ENCODE results near the gene ARHGAP30. TPM values are rescaled to one million over a fixed set of nuclear protein-coding genes. Genes with fewer than 3 reads are reported as not detected.
"Not testable (repeated sequence)": the region's sequence is repeated elsewhere in the genome, so short reads cannot be mapped to it uniquely, and the experiment has no call there.

Gene ARHGAP30
- total RNA-seq, 2 experiments from 2014 or later = 125 to 165 TPM

DNA sequence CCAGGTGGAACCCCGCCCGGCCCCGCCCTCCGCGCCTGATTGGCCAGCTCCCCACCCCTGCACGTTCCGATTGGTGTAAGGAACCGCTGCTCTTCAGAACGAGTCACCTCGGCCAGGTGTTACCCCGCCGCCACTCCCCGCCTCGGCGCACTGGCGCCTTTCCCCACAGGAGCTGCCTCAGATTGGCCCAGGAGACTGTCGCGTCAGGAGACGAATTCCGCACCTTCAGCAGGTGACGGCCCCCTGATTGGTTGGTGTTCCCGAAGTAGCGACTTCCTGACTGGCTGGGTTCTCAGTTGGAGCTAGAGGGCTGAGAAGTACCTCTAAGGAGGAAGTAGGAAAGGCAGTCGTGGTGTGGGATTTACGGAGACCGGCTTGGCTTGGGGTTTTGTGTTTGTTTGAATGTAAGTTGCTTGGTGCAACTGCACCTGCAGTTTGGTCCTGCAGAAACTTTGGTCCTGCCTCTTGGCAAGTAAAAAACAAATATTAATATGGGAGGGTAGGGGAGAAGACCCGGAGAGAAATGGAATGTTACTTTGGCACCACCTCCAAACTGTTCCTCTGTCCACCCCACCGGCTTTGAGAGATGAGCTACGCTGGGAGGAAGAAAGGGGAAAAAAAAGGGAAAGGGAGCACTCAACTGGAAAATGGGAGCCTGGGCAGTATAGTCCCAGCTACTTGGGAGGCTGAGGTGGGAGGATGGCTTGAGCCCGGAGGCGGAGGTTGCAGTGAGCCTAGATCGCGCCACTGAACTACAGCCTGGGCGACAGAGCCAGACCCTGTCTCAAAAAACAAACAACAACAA is 48.3 kb downstream of the ARHGAP30 start:
- H3K27me3 Mint-ChIP-seq = no peaks in the 10 kb centered on the region
- ChIA-PET CTCF (interaction anchor here (0.5 to 2.6 kb wide), 18 partner anchors 8 to 520 kb away, joined by 3 to 11 read pairs (median 4); partner anchors contain the start of genes ARHGAP30, TSTD1 and USF1), POLR2A (interaction anchor here (1.0 to 1.9 kb wide), 6 partner anchors 17 to 225 kb away, joined by 3 to 8 read pairs (median 4); partner anchors contain the start of genes ARHGAP30, DEDD, LY9 and USF1)
- H3K36me3 Mint-ChIP-seq (ENCODE audit: low read depth) = no peaks in the 10 kb centered on the region
- intact Hi-C loops (cut with DNase I, micrococcal nuclease) = loop anchor here (1.0 to 2.0 kb wide), 5 partner anchors 17 to 379 kb away; partner anchors contain the start of genes TSTD1 (in 1 of the 2) and USF1 (in 1 of the 2)
- H3K9me3 Mint-ChIP-seq (ENCODE audit: low read depth) = no peaks in the 10 kb centered on the region
- H3K4me3 Mint-ChIP-seq = peak overlapping the region; percentile 87
- peaks cover 33% of the 10 kb centered on the region for H3K4me1 Mint-ChIP-seq
- ATAC-seq (peak; percentile 92), DNase-seq (peak; percentile 94)
- H3K27ac Mint-ChIP-seq = peak overlapping the region; percentile 86

DNA sequence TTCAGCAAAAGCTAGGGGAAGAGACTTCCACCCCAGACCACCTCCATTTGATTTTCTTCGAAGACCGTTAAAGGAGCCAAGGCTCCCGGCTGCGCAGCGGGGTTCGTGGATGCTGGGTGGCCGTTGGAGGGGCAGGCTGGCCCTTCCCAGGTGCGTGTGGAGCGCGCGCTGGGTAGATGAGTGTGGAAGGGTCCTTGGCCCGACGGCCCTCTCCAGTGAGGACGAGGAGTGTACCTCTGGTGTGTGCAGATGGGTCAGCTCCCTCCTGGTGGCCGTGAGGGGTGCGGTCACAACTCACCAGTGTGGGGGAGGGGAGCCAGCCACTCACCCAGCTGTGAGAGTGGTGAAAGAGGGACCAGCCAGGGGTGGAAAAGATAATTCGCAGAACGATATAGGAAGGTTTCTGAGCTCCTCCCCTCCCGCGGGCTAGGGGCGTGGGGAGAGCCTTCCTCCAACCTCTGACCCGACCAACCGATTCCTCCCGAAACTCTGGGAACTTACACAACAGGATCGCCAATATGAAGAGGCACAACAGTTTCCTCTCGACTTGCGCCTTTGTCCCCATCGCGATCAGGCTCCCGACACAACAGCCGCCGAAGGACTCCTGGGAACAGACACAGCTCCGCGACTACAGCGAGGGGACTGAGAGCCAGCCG is 49.1 kb downstream of the ARHGAP30 start, which contains the start of gene F11R:
Gene F11R, minus strand, starts transcription at position 644 of the 656 bp plus-strand sequence. Its CDS starts 79 bp downstream, at position 565.
- no peaks in the 10 kb centered on the region for H3K36me3 Mint-ChIP-seq (ENCODE audit: low read depth)
- no peaks in the 10 kb centered on the region for H3K27me3 Mint-ChIP-seq
- peaks cover 33% of the 10 kb centered on the region for H3K4me1 Mint-ChIP-seq
- peak within 1 kb of the TSS; percentile 86 for H3K27ac Mint-ChIP-seq
- CTCF ChIA-PET = interaction anchor here (0.5 to 2.6 kb wide), 16 partner anchors 7 to 216 kb away, joined by 3 to 11 read pairs (median 5); partner anchors contain the start of genes ARHGAP30, TSTD1 and USF1
- ATAC-seq (peak; percentile 48), DNase-seq (peak; percentile 56)
- H3K9me3 Mint-ChIP-seq (ENCODE audit: low read depth) = no peaks in the 10 kb centered on the region
- intact Hi-C loops (cut with DNase I, micrococcal nuclease) = loop anchor here (1.0 to 2.0 kb wide), 5 partner anchors 18 to 378 kb away; partner anchors contain the start of genes TSTD1 (in 1 of the 2) and USF1 (in 1 of the 2)
- POLR2A ChIA-PET = interaction anchor here (1.0 to 1.9 kb wide), 6 partner anchors 17 to 225 kb away, joined by 3 to 8 read pairs (median 4); partner anchors contain the start of genes ARHGAP30, DEDD, LY9 and USF1
- H3K4me3 Mint-ChIP-seq = peak within 1 kb of the TSS; percentile 87

DNA sequence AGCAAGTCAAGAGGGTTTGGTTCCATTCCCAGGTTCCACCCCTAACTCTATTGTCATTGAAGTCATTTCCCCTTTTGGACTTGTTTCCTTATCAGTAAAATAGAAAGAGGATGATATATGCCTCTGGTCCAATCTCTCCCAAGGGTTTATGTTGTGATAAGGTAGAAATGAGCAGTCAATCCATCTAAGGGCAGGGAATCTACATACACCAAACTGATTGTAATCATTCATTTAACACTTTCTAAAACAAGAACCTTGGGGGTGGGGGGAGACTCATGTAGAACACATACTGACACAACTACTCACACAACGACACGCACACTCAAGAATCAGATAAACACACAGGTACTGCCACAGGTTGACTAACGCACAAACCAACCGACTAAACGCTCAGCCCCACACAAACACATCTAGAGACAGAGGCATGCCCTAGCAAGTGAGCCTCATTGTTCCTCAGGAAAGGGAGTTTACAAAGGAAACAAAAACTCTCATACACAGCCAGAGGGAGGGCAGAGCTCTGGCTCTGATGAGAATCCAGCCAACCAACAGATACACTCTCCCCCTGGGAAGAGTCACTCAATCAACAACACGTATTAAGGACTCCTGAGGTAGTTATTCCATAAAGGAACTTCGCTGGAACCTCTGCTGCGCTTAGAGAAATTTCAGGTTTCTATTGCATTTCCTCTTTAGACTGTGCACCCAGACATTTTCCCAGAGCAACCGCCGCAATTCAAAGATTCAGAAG is 49.8 kb downstream of the ARHGAP30 start:
- H3K27me3 Mint-ChIP-seq = no peaks in the 10 kb centered on the region
- H3K36me3 Mint-ChIP-seq (ENCODE audit: low read depth) = no peaks in the 10 kb centered on the region
- DNase-seq = peak; percentile 26
- peaks cover 33% of the 10 kb centered on the region for H3K4me1 Mint-ChIP-seq
- peak overlapping the region; percentile 87 for H3K4me3 Mint-ChIP-seq
- ChIA-PET POLR2A (interaction anchor here (1.1 to 1.6 kb wide), 4 partner anchors 25 to 224 kb away, joined by 3 to 8 read pairs (median 4); partner anchors contain the start of genes DEDD, LY9 and USF1), CTCF (interaction anchor here (1.0 to 2.6 kb wide), 11 partner anchors 8 to 119 kb away, joined by 3 to 11 read pairs (median 5); partner anchors contain the start of genes TSTD1 and USF1)
- H3K9me3 Mint-ChIP-seq (ENCODE audit: low read depth) = no peaks in the 10 kb centered on the region
- ATAC-seq = no peak
- intact Hi-C loops (cut with DNase I, micrococcal nuclease) = loop anchor here in 1 of 2 experiments (2.0 kb wide), 1 partner anchor 377 kb away; no protein-coding TSS in a partner anchor
- H3K27ac Mint-ChIP-seq = peak overlapping the region; percentile 86

DNA sequence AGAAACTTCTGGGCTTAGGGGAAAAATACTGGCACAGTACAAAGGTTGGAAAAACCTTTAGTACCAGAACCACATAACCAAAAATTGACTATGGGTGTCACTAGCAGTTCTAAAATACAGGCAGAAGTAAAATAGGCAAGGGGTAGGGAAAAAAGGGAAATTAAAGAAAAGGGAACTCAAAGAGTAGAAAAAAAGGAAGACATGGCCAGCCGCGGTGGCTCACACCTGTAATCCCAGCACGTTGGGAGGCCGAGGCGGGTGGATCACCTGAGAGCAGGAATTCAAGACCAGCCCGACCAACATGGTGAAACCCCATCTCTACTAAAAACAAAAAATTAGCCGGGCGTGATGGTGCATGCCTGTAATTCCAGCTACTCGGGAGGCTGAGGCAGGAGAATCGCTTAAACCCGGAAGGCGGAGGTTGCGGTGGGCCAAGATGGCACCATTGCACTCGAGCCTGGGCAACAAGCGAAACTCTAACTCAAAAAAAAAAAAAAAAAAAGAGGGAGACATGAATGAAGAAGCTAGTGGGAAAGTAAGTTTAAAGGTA is 50.5 kb downstream of the ARHGAP30 start:
- intact Hi-C loops (cut with DNase I, micrococcal nuclease); H3K36me3 Mint-ChIP-seq (ENCODE audit: low read depth); H3K4me3 Mint-ChIP-seq; H3K27me3 Mint-ChIP-seq; H3K9me3 Mint-ChIP-seq (ENCODE audit: low read depth); DNase-seq; H3K27ac Mint-ChIP-seq; ATAC-seq: not testable (repeated sequence)
- ChIA-PET POLR2A (interaction anchor here (0.7 kb wide), 1 partner anchor 259 kb away, joined by 3 read pairs; no protein-coding TSS in a partner anchor), CTCF (interaction anchor here (1.2 to 1.8 kb wide), 3 partner anchors 21 to 80 kb away, joined by 4 to 7 read pairs (median 5); partner anchors contain the start of gene KLHDC9)
- peaks cover 34% of the 10 kb centered on the region for H3K4me1 Mint-ChIP-seq

DNA sequence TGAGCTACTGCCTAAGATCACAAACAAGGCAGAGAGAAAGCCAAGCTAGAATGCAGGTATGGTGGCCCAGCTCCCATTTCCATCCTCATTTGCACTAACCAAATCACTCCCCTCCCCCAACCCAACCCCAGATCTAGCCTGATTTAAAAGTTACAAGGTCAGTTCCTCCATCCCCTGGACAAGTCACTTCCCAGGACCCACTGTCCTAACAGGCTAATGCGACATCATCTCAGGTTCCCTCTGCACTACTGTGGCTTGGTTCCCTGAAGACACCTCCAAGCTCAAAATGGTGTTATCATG is 51.1 kb downstream of the ARHGAP30 start:
- DNase-seq = no peak
- no peak for ATAC-seq
- peaks cover 40% of the 10 kb centered on the region for H3K4me1 Mint-ChIP-seq
- no peaks in the 10 kb centered on the region for H3K9me3 Mint-ChIP-seq (ENCODE audit: low read depth)
- H3K36me3 Mint-ChIP-seq (ENCODE audit: low read depth) = no peaks in the 10 kb centered on the region
- CTCF ChIA-PET = interaction anchor here (0.6 to 1.8 kb wide), 6 partner anchors 21 to 849 kb away, joined by 3 to 7 read pairs (median 4); partner anchors contain the start of gene KLHDC9
- H3K4me3 Mint-ChIP-seq = no peak overlapping the region
- no peak overlapping the region for H3K27ac Mint-ChIP-seq
- intact Hi-C loops (cut with DNase I, micrococcal nuclease) = no loop called here
- POLR2A ChIA-PET = interaction anchor here (0.6 to 0.8 kb wide), 3 partner anchors 22 to 260 kb away, joined by 3 read pairs; no protein-coding TSS in a partner anchor
- H3K27me3 Mint-ChIP-seq = no peaks in the 10 kb centered on the region

DNA sequence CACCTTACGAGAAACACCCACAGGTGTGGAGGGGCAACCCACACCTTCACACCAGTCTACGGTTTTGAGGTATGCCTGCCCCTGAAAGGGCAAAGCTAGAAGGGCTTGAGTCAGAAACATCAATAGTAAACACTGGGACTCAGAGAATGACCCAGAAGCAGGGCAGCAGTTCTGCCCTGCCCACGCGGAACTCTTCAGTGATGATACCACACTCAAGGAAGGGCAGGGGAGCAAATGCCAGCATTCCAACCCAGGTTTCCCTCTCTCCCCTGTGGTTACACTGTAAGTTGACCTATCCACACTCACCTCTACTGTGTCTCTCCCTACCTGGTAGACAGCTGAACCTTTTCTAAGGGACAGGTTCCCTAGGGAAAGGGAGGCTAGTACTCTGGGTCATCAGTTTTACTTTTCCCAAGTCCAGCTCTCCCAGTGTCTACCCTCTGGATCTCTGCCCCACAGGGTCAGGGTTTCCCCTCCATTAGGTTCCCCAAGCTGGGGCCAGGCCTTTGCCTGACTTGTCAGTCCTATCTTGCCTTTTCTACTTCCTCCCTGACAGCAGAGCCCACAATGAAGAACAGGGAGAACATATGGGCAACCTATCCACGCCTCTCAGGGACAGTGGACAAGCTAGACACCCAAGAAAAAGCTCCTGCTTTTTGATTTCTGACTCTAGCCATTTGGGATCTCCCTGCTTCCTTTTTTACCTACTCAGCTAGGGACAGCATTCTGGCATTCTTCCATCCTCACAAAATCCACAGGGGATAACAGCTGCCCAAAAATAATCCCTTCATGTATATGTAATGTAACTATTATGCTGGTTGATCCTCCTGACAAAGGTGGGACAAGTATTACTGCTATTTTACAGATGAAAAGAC is 51.7 kb downstream of the ARHGAP30 start:
- H3K36me3 Mint-ChIP-seq (ENCODE audit: low read depth) = no peaks in the 10 kb centered on the region
- CTCF ChIA-PET = interaction anchor here (0.6 to 1.8 kb wide), 7 partner anchors 20 to 848 kb away, joined by 3 to 7 read pairs (median 4); partner anchors contain the start of gene KLHDC9
- POLR2A ChIA-PET = interaction anchor here (0.6 to 0.8 kb wide), 3 partner anchors 22 to 260 kb away, joined by 3 read pairs; no protein-coding TSS in a partner anchor
- no peak overlapping the region for H3K4me3 Mint-ChIP-seq
- no peaks in the 10 kb centered on the region for H3K27me3 Mint-ChIP-seq
- ATAC-seq (no peak), DNase-seq (no peak)
- no peak overlapping the region for H3K27ac Mint-ChIP-seq
- intact Hi-C loops (cut with DNase I, micrococcal nuclease) = no loop called here
- peaks cover 46% of the 10 kb centered on the region for H3K4me1 Mint-ChIP-seq
- H3K9me3 Mint-ChIP-seq (ENCODE audit: low read depth) = no peaks in the 10 kb centered on the region

DNA sequence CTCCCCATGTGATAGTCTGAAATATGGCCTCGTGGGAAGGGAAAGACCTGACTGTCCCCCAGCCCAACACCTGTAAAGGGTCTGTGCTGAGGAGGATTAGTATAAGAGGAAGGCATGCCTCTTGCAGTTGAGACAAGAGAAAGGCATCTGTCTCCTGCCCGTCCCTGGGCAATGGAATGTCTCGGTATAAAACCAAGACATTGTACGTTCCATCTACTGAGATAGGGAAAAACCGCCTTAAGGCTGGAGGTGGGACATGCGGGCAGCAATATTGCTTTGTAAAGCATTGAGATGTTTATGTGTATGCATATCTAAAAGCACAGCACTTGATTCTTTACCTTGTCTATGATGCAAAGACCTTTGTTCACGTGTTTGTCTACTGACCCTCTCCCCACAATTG is 52.5 kb downstream of the ARHGAP30 start:
- CTCF ChIA-PET = not testable (repeated sequence)

DNA sequence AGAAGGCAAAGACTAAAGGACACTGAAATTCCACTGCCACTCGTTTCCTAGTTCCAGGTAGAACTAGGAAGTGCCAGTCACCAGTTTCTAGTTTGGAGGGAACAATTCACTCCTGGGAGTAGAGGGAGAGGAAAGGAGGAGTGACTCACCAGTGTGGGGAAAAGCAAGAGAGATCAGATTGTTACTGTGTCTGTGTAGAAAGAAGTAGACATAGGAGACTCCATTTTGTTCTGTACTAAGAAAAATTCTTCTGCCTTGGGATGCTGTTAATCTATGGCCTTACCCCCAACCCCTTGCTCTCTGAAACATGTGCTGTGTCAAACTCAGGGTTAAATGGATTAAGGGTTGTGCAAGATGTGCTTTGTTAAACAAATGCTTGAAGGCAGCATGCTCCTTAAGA is 53.0 kb downstream of the ARHGAP30 start:
- POLR2A ChIA-PET; ATAC-seq; DNase-seq; H3K27ac Mint-ChIP-seq; CTCF ChIA-PET; intact Hi-C loops (cut with DNase I, micrococcal nuclease); H3K9me3 Mint-ChIP-seq (ENCODE audit: low read depth); H3K4me3 Mint-ChIP-seq; H3K27me3 Mint-ChIP-seq; H3K36me3 Mint-ChIP-seq (ENCODE audit: low read depth): not testable (repeated sequence)
- peaks cover 48% of the 10 kb centered on the region for H3K4me1 Mint-ChIP-seq

More for the DNA sequence above, 52.5 kb downstream of the ARHGAP30 start:
- ATAC-seq; H3K4me3 Mint-ChIP-seq; H3K27ac Mint-ChIP-seq; H3K36me3 Mint-ChIP-seq (ENCODE audit: low read depth); DNase-seq; H3K27me3 Mint-ChIP-seq; POLR2A ChIA-PET; H3K9me3 Mint-ChIP-seq (ENCODE audit: low read depth); intact Hi-C loops (cut with DNase I, micrococcal nuclease): not testable (repeated sequence)
- H3K4me1 Mint-ChIP-seq = peaks cover 49% of the 10 kb centered on the region

DNA sequence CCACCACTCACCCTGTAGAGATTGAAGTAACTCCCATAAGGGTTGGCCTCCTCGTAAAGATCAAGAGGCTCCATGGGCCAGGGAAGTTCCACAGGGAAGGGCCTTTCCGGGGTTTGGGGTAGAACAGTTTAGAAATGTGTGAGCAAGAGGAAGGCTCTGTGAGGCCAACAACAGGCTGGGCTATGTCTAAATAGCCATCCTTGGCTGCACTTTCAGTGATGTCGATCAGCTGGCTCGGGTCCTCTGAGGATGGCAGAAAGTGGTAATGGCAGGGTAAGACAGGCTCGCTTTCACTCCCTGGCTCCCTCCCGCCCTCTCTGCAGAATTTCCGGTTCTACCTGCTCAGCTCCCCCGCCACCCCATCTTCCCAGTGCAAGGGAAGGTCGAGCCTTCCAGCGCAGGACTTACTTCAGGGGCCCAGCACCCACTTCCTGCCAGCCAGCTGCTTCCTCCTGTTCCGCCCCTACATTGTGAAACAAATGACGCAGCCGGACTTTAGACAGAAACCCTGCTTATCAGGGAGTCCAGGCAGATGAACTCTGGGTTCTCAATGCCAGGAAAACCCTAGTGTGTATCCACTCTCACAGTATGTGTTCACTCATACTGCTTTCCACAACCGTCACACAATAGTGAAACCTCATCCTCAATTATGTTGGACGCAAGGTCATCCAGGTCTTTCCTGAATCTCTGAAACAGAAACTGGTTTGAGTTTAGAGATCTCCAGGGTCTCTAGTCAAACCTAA is 56.0 kb downstream of the ARHGAP30 start:
- Mint-ChIP-seq H3K4me3 (peak overlapping the region; percentile 70), H3K4me1 (peaks cover 31% of the 10 kb centered on the region), H3K27ac (peak overlapping the region; percentile 91), H3K9me3 (ENCODE audit: low read depth) (no peaks in the 10 kb centered on the region), H3K27me3 (no peaks in the 10 kb centered on the region), H3K36me3 (ENCODE audit: low read depth) (no peaks in the 10 kb centered on the region)
- ChIA-PET CTCF (interaction anchor here (0.6 to 1.6 kb wide), 9 partner anchors 8 to 212 kb away, joined by 3 to 9 read pairs (median 3); partner anchors contain the start of genes F11R, KLHDC9, TOMM40L and USF1), POLR2A (interaction anchor here (0.7 to 1.1 kb wide), 3 partner anchors 60 to 189 kb away, joined by 3 to 4 read pairs (median 4); partner anchors contain the start of gene UFC1)
- intact Hi-C loops (cut with DNase I, micrococcal nuclease) = loop anchor here in 1 of 2 experiments (5.0 kb wide), 1 partner anchor 51 kb away; no protein-coding TSS in a partner anchor
- ATAC-seq (peak; percentile 85), DNase-seq (peak; percentile 82)
